Fibroblast of skin of scalp (primary cell): Measurements from ENCODE around the gene BTBD2. TPM values are rescaled to one million over a fixed set of nuclear protein-coding genes. Genes with fewer than 3 reads are reported as not detected.

ENCODE experiments used
- DNase-seq: peaks from one replicate; pipeline ENCODE4 v3.0.0-alpha.2; 2013
- polyA plus RNA-seq, 2 experiments: library from polyadenylated mRNA; unstranded; fragments of 120-200 nt; gene quantifications; one replicate each; pipeline ENCODE4 v1.2.1, GENCODE V29; 2013; ENCODE audit not compliant: insufficient read length in 2 of 2

Gene BTBD2
- polyA plus RNA-seq (2013, experiment 1 of 2; ENCODE audit: insufficient read length) = 83.9 TPM
- polyA plus RNA-seq (2013, experiment 2 of 2; ENCODE audit: insufficient read length) = 69.5 TPM

- peak; percentile 88 for DNase-seq
Observed at GRCh38 chr19:2015608-2015950, at the start of gene BTBD2. Gene BTBD2, minus strand, starts transcription at chr19:2015714. Its CDS starts 11 bp downstream, at chr19:2015703.

- DNase-seq = no peak
Observed at GRCh38 chr19:2064788-2065524, 49.4 kb upstream of the BTBD2 start.

- DNase-seq = no peak
Observed at GRCh38 chr19:2064395-2064787, 48.9 kb upstream of the BTBD2 start.

- DNase-seq = no peak
Observed at GRCh38 chr19:2063824-2064223, 48.3 kb upstream of the BTBD2 start.

GRCh38 chr19:2062770-2063169 is 47.3 kb upstream of the BTBD2 start:
- DNase-seq = no peak

GRCh38 chr19:2062389-2062729 is 46.8 kb upstream of the BTBD2 start:
- DNase-seq = no peak

GRCh38 chr19:2061495-2062388 is 46.2 kb upstream of the BTBD2 start:
- DNase-seq = peak; percentile 98

- DNase-seq = peak; percentile 68
Observed at GRCh38 chr19:2060884-2061494, 45.5 kb upstream of the BTBD2 start.

GRCh38 chr19:2059422-2060201 is 44.1 kb upstream of the BTBD2 start:
- DNase-seq = peak; percentile 88

- DNase-seq = no peak
Observed at GRCh38 chr19:2058570-2059421, 43.3 kb upstream of the BTBD2 start.

GRCh38 chr19:2057484-2058469 is 42.3 kb upstream of the BTBD2 start:
- no peak for DNase-seq

- DNase-seq = no peak
Observed at GRCh38 chr19:2056837-2057192, 41.3 kb upstream of the BTBD2 start.

GRCh38 chr19:2055931-2056836 is 40.7 kb upstream of the BTBD2 start:
- peak; percentile 83 for DNase-seq

GRCh38 chr19:2054763-2055162 is 39.2 kb upstream of the BTBD2 start:
- DNase-seq = no peak

- DNase-seq = no peak
Observed at GRCh38 chr19:2053601-2054389, 38.3 kb upstream of the BTBD2 start.

GRCh38 chr19:2051773-2052704 is 36.5 kb upstream of the BTBD2 start:
- no peak for DNase-seq
